Keratinocyte (primary cell): ENCODE data around the gene TPTE. TPM values are rescaled to one million over a fixed set of nuclear protein-coding genes. Genes with fewer than 3 reads are reported as not detected.
"Not testable (repeated sequence)": the region's sequence is repeated elsewhere in the genome, so short reads cannot be mapped to it uniquely, and the experiment has no call there.

ENCODE experiments used
- DNase-seq: peaks from one replicate; pipeline ENCODE4 v3.0.0-alpha.2; 2011; ENCODE audit warnings: low read depth, missing footprints, low spot score
- FAIRE-seq: peaks from 2 replicates; lab custom pipeline; 2011; peaks lifted over from hg19 to GRCh38; lab: Jason Lieb, UNC
- H2AFZ ChIP-seq: 2 replicates; pipeline ENCODE4 v1.6.0; 2012; ENCODE audit warnings: low read length, control low read depth, inconsistent platforms; ENCODE audit not compliant: control insufficient read depth
- H3K27ac ChIP-seq: 2 replicates; pipeline ENCODE4 v1.5.1; 2011; ENCODE audit warnings: low read length; ENCODE audit not compliant: control insufficient read depth, insufficient read depth
- H3K27me3 ChIP-seq: 3 replicates; pipeline ENCODE4 v1.6.0; 2011; ENCODE audit warnings: low read length; ENCODE audit not compliant: control insufficient read depth, insufficient read depth; ENCODE audit errors: extremely low read depth
- H3K36me3 ChIP-seq, 2 experiments: 2 replicates in 1 of 2; 3 replicates in 1 of 2; pipeline ENCODE4 v1.5.1; 2011; ENCODE audit warnings: low read length in 2 of 2, mild to moderate bottlenecking in 1 of 2; ENCODE audit not compliant: control insufficient read depth in 2 of 2, insufficient read depth in 2 of 2; ENCODE audit errors: extremely low read depth in 1 of 2
- H3K4me1 ChIP-seq: 3 replicates; pipeline ENCODE4 v1.5.1; 2011; ENCODE audit warnings: low read length; ENCODE audit not compliant: control insufficient read depth, insufficient read depth; ENCODE audit errors: extremely low read depth
- H3K4me2 ChIP-seq: 3 replicates; pipeline ENCODE4 v1.6.0; 2011; ENCODE audit warnings: low read depth, low read length; ENCODE audit not compliant: control insufficient read depth, insufficient read depth; ENCODE audit errors: extremely low read depth
- H3K4me3 ChIP-seq, 3 experiments: fragments of 200-600 bp in 1 of 3; sonication (generic) in 1 of 3; 2 replicates in 2 of 3; 3 replicates in 1 of 3; pipeline ENCODE4 v1.5.1; 2011 to 2016; ENCODE audit warnings: low read length in 3 of 3, mild to moderate bottlenecking in 3 of 3, control low read depth in 2 of 3, inconsistent platforms in 1 of 3, low read depth in 1 of 3, mixed read lengths in 1 of 3, mixed run types in 1 of 3, moderate library complexity in 1 of 3; ENCODE audit not compliant: control insufficient read depth in 2 of 3, insufficient read depth in 2 of 3; ENCODE audit errors: extremely low read depth in 1 of 3
- H3K79me2 ChIP-seq: 2 replicates; pipeline ENCODE4 v1.6.0; 2012; ENCODE audit warnings: low read length; ENCODE audit not compliant: control insufficient read depth, insufficient read depth
- H3K9ac ChIP-seq: 3 replicates; pipeline ENCODE4 v1.6.0; 2011; ENCODE audit warnings: low read length; ENCODE audit not compliant: control insufficient read depth, insufficient read depth; ENCODE audit errors: extremely low read depth
- H3K9me1 ChIP-seq: 3 replicates; pipeline ENCODE4 v1.6.0; 2011; ENCODE audit warnings: low read length; ENCODE audit not compliant: control insufficient read depth, insufficient read depth; ENCODE audit errors: extremely low read depth
- H3K9me3 ChIP-seq: 2 replicates; pipeline ENCODE4 v1.5.1; 2012; ENCODE audit warnings: low read depth, low read length; ENCODE audit not compliant: control insufficient read depth
- H4K20me1 ChIP-seq: 3 replicates; pipeline ENCODE4 v1.6.0; 2011; ENCODE audit warnings: low read length; ENCODE audit not compliant: control insufficient read depth, insufficient read depth; ENCODE audit errors: extremely low read depth
- CTCF ChIP-seq, 3 experiments: IDR thresholded peaks in 1 of 3; conservative IDR thresholded peaks in 1 of 3; optimal IDR thresholded peaks in 1 of 3; 2 replicates in 2 of 3; 3 replicates in 1 of 3; pipeline versions ENCODE3 to v1.5.1; 2011; ENCODE audit warnings: low read length in 3 of 3, mild to moderate bottlenecking in 3 of 3, moderate library complexity in 2 of 3, control low read depth in 1 of 3, inconsistent platforms in 1 of 3; ENCODE audit not compliant: insufficient read depth in 2 of 3; ENCODE audit errors: extremely low read depth in 1 of 3
- EZH2 ChIP-seq: IDR thresholded peaks from one replicate; pipeline ENCODE4 v1.6.1; 2012; ENCODE audit warnings: inconsistent platforms, mild to moderate bottlenecking, low read length, moderate library complexity
- dilution Hi-C: fragments of 300-500 bp; cut with MboI; formaldehyde crosslinking; loops from one replicate; pipeline ENCODE4 v1.7.0; 2020; ENCODE audit warnings: low sequenced_read_pairs; ENCODE audit not compliant: extremely low pct_ligation_motif_present
- polyA plus RNA-seq, 5 experiments: library from polyadenylated mRNA; depleted of rRNA in 3 of 5; stranded (reverse) in 3 of 5; stranded (forward) in 1 of 5; unstranded in 1 of 5; fragments of >200 nt; gene quantifications; 1 replicate in 1 of 5; 2 replicates in 3 of 5; 3 replicates in 1 of 5; pipeline versions ENCODE4 v1.2.1 to v1.2.3, GENCODE V29; 2011 to 2012; ENCODE audit warnings: missing spikeins in 2 of 5, low read depth in 1 of 5, low replicate concordance in 1 of 5

The TPTE gene
- polyA plus RNA-seq, 1 donor (not counting 4 experiments of a cell fraction or from before 2014, with no cell fraction given) = not detected

- FAIRE-seq (no peak), DNase-seq (no peak)
- Histone ChIP-seq H3K9me3 (peaks cover 23% of the 10 kb centered on the region), H3K27ac (no peak overlapping the region), H3K9me1 (no peaks in the 10 kb centered on the region), H3K4me1 (no peaks in the 10 kb centered on the region), H4K20me1 (no peaks in the 10 kb centered on the region), H3K4me2 (no peak overlapping the region), H3K9ac (no peak overlapping the region), H3K36me3 (no peaks in the 10 kb centered on the region), H3K79me2 (no peaks in the 10 kb centered on the region), H2AFZ (no peak overlapping the region), H3K27me3 (no peaks in the 10 kb centered on the region), H3K4me3 (no peak overlapping the region)
- dilution Hi-C loops = no loop called here
- no peak for TF ChIP-seq CTCF (optimal IDR thresholded peaks at IDR 0.05 in 1 of 3, IDR thresholded peaks at IDR 0.05 in 1 of 3, conservative IDR thresholded peaks at IDR 0.05 in 1 of 3; ENCODE audit: extremely low read depth in 1 of 3, insufficient read depth in 2 of 3, low read length in 3 of 3)
- no peak for TF ChIP-seq EZH2
Measured at GRCh38 chr21:10575311-10575667, 53.9 kb downstream of the TPTE start.

- H3K9me3 ChIP-seq = peaks cover 12% of the 10 kb centered on the region
- H3K79me2 ChIP-seq, DNase-seq, H3K27me3 ChIP-seq, H3K27ac ChIP-seq, H3K36me3 ChIP-seq, H4K20me1 ChIP-seq, H2AFZ ChIP-seq, dilution Hi-C loops, H3K4me2 ChIP-seq, H3K4me3 ChIP-seq, H3K9ac ChIP-seq, H3K4me1 ChIP-seq, FAIRE-seq, H3K9me1 ChIP-seq: not testable (repeated sequence)
Measured at GRCh38 chr21:10578910-10579309, 57.5 kb downstream of the TPTE start.

GRCh38 chr21:10589115-10589514, 67.7 kb downstream of the TPTE start:
- H4K20me1 ChIP-seq, H3K27me3 ChIP-seq, DNase-seq, H3K79me2 ChIP-seq, H3K27ac ChIP-seq, H3K4me3 ChIP-seq, dilution Hi-C loops, H3K9me1 ChIP-seq, H3K4me1 ChIP-seq, H3K4me2 ChIP-seq, H2AFZ ChIP-seq, H3K9me3 ChIP-seq, H3K9ac ChIP-seq, FAIRE-seq, H3K36me3 ChIP-seq: not testable (repeated sequence)

- H3K27me3 ChIP-seq, H3K79me2 ChIP-seq, H3K4me3 ChIP-seq, DNase-seq, H3K36me3 ChIP-seq, H3K4me2 ChIP-seq, H3K27ac ChIP-seq, H3K9me1 ChIP-seq, H3K4me1 ChIP-seq, H4K20me1 ChIP-seq, dilution Hi-C loops, FAIRE-seq, H2AFZ ChIP-seq, H3K9ac ChIP-seq: not testable (repeated sequence)
- H3K9me3 ChIP-seq = peaks cover 17% of the 10 kb centered on the region
Measured at GRCh38 chr21:10607074-10607473, 85.7 kb downstream of the TPTE start.
